HUES64 (cell line): ENCODE data around the gene MRPL17.

Source experiments
- H3K27ac ChIP-seq: 2 replicates; pipeline ENCODE4 v1.7.0; 2013; ENCODE audit warnings: low read depth, low read length, inconsistent platforms
- H3K27me3 ChIP-seq: 2 replicates; pipeline ENCODE4 v1.6.1; 2013; ENCODE audit warnings: mild to moderate bottlenecking, low read length; ENCODE audit not compliant: insufficient read depth
- H3K36me3 ChIP-seq: 2 replicates; pipeline ENCODE4 v1.6.1; 2013; ENCODE audit warnings: mild to moderate bottlenecking, low read length; ENCODE audit not compliant: insufficient read depth
- H3K4me1 ChIP-seq: 2 replicates; pipeline ENCODE4 v1.6.1; 2013; ENCODE audit warnings: mild to moderate bottlenecking, low read length, moderate library complexity; ENCODE audit not compliant: insufficient read depth
- H3K4me3 ChIP-seq: 2 replicates; pipeline ENCODE4 v1.5.1; 2013; ENCODE audit warnings: mild to moderate bottlenecking, low read length, moderate library complexity
- H3K9ac ChIP-seq: 2 replicates; pipeline ENCODE4 v1.6.1; 2013; ENCODE audit warnings: mild to moderate bottlenecking, low read depth, low read length
- H3K9me3 ChIP-seq: 2 replicates; pipeline ENCODE4 v1.6.1; 2013; ENCODE audit warnings: low read depth, low read length; ENCODE audit not compliant: insufficient read depth
- WGBS: fragments of 150-250, 120-280 bp; methylation state at CpG from one replicate; pipeline ENCODE4 v1.1.7; 2013; ENCODE audit warnings: missing lambda C conversion rate; 5-methylcytosine and 5-hydroxymethylcytosine counted together

MRPL17 gene

DNA sequence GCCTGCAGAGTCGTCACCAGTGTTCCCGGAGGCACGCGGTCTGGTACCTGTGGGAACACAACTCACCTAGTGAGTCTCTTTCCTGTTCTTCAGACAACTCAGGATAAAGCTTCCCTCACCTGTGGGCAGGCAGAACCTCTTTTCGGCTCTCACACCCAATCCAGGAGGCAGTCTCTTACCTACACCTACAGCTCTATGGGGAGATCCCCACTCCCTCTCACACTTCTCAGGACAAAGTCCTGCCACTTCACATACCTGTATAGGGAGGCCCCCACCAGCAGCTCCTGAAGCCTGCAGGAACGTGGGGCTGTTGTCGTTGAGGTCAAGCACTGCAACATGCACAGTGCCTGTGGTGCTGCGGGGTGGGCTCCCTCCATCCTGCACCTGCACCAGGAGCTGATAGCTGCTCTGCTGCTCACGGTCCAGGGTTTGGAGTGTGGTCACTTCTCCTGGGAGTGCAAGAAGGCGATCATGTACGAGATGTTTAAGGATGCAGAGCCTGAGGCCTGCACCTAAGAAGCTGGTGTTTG lies 51.7 kb downstream of the MRPL17 start:
- H3K4me1 ChIP-seq: no peaks in the 10 kb centered on the region; the same call in 1 of the 2 replicates
- no peak overlapping the region for H3K9ac ChIP-seq
- no peak overlapping the region for H3K4me3 ChIP-seq
- 89% methylated on average over 11 of the region's 11 CpGs for WGBS
- peaks cover 11% of the 10 kb centered on the region for H3K36me3 ChIP-seq
- peaks cover 40% of the 10 kb centered on the region for H3K27me3 ChIP-seq
- H3K9me3 ChIP-seq: no peaks in the 10 kb centered on the region
- H3K27ac ChIP-seq: no peak overlapping the region

DNA sequence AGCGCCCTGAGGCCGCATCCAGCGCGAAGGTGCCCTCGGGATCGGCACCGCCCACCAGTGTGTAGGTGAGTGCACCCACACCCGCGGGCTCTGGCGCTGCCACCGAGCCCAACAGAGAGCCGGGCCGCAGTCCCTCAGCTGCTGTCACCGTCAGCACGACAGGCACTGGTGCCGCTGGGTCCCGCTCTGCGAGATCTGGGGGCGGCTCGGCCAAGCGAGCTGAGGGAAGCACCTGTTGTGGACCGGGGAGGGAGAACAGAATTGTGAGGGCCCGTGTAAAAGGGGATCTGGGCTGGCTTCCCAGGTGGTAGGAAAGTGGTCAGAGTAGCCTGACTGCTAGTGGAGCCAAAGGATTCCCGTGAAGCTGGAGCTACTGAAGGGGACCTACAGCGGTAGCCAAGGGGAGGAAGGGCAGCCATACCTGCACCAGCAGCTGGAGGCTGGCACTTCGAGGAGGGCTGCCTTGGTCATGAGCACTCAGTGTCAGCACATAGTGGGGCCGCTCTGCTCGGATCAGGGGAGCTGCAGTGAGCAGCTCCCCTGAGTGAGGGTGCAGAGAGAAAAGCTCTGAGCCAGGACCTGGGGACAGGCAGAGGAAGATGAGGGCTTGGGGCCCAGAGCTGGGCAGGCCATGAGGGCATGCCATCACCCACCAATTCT lies 52.4 kb downstream of the MRPL17 start:
- Histone ChIP-seq H3K4me1 (no peaks in the 10 kb centered on the region; the same call in 1 of the 2 replicates), H3K9ac (peak overlapping the region; percentile 6; the same call in 1 of the 2 replicates), H3K4me3 (peak overlapping the region; percentile 51), H3K9me3 (no peaks in the 10 kb centered on the region), H3K27me3 (peaks cover 40% of the 10 kb centered on the region), H3K27ac (no peak overlapping the region), H3K36me3 (peaks cover 12% of the 10 kb centered on the region)
- 21% methylated on average over 28 of the region's 28 CpGs for WGBS
